PC-9 (cell line): ENCODE data around the gene ZNF574.

ENCODE experiments used
- EZH2 ChIP-seq: fragments of 200-600 bp; sonication (generic); IDR thresholded peaks from 2 replicates; pipeline ENCODE4 v1.8.0; 2017; ENCODE audit warnings: antibody characterized with exemption, low read depth
- TF ChIP-seq, protein P1 (sequence below): fragments of 200-600 bp; sonication (generic); conservative IDR thresholded peaks from 2 replicates; pipeline ENCODE4 v1.6.1; 2017; ENCODE audit warnings: mixed run types, antibody characterized with exemption, mild to moderate bottlenecking, moderate library complexity

DNA sequence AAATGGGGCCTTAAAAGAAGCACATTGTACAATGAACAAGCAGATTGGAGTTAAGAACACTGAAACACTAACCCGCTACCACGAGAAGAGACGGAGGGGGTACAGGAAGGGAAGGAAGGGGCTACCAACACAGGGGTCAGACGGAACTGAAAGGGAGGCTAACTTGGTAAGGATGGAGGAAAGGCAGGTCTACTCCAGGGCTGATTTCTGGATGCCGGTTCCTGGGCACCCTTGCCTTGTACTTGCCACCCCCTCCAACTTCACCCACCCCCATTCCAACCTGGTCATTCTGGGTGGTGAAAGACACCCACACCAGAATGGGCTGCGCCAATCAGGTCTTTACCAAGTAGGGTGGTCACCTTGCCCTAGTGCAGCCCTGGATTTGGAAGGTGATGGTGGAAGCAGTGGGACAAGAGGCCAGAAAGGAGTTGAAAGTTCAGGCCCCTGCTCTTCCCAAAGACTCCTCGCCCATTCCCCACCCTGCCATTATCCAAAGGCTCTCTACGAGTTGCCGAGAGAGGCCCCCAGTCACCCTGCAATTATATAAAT is 10.3 kb downstream of the ZNF574 start:
- TF ChIP-seq, protein P1, sequence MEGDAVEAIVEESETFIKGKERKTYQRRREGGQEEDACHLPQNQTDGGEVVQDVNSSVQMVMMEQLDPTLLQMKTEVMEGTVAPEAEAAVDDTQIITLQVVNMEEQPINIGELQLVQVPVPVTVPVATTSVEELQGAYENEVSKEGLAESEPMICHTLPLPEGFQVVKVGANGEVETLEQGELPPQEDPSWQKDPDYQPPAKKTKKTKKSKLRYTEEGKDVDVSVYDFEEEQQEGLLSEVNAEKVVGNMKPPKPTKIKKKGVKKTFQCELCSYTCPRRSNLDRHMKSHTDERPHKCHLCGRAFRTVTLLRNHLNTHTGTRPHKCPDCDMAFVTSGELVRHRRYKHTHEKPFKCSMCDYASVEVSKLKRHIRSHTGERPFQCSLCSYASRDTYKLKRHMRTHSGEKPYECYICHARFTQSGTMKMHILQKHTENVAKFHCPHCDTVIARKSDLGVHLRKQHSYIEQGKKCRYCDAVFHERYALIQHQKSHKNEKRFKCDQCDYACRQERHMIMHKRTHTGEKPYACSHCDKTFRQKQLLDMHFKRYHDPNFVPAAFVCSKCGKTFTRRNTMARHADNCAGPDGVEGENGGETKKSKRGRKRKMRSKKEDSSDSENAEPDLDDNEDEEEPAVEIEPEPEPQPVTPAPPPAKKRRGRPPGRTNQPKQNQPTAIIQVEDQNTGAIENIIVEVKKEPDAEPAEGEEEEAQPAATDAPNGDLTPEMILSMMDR = no peak
- TF ChIP-seq EZH2 = no peak
